HG03520 (cell line): Measurements from ENCODE around the gene MEI4.
"Not testable (repeated sequence)": the region's sequence is repeated elsewhere in the genome, so short reads cannot be mapped to it uniquely, and the experiment has no call there.

Experiments used
- ATAC-seq: cut with Tn5 transposase; IDR thresholded peaks from one replicate; pipeline ENCODE4 v1.9.1; 2021; ENCODE audit warnings: mild to moderate bottlenecking, moderate library complexity; ENCODE audit not compliant: unreplicated experiment

The MEI4 gene

DNA sequence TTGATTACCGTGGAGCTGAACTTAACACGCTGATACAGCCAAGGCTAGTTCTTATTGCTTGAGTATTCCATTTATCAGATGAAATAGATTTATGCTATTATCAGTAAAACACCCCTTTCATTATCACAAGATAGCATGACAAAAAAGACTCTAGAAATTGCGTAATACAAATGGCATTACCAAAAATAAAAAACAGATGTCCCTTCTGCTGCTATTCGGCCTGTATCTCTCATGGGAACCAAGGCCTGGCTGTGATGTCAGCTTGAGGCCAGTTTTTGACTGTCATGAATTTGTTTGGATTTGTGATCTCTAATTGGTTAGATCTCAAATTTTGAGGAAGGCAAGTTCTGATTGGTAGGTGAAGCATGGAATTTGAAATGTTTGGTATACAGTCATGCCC is 25.2 kb downstream of the MEI4 start:
- ATAC-seq = no peak

DNA sequence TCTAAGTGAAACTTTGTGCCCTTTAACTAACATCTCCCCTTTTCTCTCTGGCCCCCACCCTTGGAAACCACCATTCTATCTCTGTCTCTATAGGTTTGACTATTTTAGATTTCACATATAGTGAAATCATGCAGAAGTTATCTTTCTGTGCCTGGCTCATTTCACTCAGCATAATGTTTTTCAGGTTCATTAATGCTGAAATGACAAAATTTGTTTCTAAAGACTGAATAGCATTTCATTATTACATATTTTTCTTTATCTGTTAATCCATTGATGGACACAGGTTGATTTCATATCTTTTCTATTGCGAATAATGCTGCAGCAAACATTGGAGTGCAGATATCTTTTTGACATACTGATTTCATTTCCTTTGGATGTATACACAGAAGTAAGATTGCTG is 30.7 kb downstream of the MEI4 start:
- ATAC-seq = no peak

DNA sequence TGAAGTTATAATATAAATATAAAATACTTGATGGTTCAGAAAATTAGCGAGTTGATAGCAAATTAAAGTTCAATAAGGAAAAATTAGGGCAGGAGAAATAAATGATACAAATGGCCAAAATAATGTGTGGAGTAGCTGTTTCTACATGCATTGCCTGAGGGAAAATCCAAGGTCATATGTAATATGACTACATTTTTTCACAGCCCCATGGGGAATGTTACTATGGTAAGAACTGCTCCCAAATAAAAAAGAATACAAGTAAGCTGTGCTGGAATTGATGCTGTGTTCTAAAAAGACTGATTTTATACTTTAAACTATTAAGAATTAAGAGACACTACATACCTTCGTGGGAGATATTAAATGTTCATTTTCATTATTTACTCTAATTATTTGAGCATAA is 34.1 kb downstream of the MEI4 start:
- no peak for ATAC-seq

DNA sequence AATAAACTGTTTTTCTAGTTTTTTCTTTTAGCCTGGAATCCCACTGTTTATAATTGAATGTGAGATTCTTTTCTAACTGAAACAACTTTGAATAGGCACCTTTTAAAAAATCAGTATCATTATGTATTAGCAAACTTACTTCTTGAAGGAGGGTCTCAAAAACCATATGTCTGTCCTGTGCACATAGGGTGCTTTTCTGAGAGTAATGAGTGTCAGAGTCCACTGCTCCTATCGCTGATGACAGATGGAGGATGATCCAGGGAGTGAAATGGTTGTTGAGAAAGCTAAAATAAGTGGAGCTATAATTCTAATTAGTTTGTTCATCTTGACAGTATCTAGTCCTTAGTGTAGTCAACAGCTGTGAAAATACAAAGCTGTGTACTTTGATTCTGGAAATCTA is 35.8 kb downstream of the MEI4 start:
- no peak for ATAC-seq

DNA sequence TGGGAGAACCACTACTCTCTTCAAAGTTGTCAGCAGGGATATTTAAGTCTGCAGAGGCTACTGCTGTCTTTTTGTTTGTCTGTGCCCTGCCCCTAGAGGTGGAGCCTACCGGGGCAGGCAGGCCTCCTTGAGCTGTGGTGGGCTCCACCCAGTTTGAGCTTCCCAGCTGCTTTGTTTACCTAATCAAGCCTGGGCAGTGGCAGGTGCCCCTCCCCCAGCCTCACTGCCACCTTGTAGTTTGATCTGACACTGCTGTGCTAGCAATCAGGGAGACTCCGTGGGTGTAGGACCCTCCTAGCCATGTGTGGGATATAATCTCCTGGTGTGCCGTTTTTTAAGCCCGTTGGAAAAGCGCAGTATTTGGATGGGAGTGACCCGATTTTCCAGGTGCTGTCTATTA is 47.3 kb downstream of the MEI4 start:
- not testable (repeated sequence) for ATAC-seq

DNA sequence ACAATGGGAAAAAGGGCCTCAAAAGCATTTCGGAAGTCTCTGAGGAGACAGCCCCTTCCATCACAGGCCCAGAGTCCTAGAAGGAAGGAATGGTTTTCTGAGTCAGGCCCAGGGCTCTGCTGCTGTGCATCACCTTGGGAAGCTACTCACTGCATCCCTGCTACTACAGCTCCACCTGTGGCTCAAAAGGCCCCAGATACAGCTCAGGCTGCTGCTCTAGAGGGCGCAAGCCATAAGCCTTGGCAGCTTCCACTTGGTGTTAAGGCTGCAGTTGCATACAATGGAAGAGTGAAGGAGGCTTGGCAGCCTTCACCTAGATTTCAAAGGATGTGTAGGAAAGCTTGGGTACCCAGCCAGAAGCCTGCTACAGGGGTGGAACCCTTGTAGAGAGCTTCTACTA is 54.8 kb downstream of the MEI4 start:
- no peak for ATAC-seq

DNA sequence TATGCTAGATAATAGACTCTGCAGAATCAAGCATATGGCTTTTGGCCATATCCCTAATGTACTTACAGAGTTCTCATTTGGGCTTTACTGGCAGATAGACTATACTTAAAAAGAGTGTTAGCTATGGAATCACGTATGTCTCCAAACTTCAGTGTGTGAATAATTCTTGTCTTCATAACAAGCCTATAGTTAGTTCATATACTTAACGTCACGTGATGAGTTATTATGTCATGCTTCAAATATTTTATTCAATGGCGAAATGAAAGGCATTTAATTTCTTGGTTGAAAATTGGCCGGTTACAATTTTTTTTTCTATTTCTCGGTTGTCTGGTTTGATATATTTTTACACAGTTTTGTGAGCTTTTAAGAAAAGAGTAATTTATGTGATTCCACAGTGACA is 62.7 kb downstream of the MEI4 start:
- ATAC-seq = no peak

DNA sequence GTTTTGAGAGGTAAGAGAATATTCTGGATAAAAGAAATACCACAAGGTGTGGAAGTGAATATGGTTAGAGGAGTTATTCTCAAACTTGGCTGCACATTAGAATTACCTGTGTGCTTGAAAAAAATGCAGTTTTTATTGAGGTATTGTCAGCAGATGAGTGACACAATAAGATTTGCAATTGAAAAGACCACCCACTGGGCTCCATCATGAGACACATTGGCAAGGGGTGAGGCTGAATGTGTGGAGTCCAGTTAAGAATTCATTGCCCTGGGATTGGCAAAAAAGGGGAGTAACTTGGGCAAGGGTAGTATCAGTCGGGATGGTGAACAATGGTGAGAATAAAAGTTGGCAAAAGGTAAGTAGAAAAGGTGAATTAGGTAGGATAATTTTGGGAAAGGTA is 63.5 kb downstream of the MEI4 start:
- ATAC-seq = no peak

DNA sequence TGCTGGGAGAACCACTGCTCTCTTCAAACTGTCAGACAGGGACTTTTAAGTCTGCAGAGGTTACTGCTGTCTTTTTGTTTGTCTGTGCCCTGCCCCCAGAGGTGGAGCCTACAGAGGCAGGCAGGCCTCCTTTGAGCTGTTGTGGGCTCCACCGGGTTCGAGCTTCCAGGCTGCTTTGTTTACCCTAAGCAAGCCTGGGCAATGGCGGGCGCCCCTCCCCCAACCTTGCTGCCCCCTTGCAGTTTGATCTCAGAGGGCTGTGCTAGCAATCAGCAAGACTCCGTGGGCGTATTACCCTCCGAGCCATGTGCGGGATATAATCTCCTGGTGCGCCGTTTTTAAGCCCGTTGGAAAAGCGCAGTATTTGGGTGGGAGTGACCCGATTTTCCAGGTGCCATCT is 83.2 kb downstream of the MEI4 start:
- ATAC-seq = not testable (repeated sequence)

DNA sequence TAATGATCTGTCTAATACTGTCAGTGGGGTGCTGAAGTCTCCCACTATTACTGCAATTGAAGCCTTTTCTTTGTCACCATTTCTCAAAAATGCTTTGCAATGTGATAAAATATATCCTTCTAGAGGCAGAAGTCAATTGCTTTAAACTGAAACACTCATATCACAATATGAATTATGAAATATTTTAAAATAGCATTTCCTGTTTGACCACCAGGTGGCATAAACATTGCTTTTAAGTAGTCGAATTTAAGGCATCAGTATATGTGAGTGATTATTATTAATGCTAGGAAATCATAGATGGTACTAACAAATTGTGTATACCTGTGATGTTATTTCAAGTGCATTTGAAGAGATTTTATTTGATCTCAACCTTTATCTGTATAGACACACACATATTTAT is 87.5 kb downstream of the MEI4 start:
- no peak for ATAC-seq

DNA sequence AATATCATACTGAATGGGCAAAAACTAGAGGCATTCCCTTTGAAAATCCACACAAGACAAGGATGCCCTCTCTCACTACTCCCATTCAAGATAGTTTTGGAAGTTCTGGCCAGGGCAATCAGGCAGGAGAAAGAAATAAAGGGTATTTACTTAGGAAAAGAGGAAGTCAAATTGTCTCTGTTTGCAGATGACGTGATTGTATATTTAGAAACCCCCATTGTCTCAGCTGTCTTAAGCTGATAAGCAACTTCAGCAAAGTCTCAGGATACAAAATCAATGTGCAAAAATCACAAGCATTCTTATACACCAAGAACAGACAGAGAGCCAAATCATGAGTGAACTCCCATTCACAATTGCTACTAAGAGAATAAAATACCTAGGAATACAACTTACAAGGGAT is 99.3 kb downstream of the MEI4 start:
- ATAC-seq = not testable (repeated sequence)

DNA sequence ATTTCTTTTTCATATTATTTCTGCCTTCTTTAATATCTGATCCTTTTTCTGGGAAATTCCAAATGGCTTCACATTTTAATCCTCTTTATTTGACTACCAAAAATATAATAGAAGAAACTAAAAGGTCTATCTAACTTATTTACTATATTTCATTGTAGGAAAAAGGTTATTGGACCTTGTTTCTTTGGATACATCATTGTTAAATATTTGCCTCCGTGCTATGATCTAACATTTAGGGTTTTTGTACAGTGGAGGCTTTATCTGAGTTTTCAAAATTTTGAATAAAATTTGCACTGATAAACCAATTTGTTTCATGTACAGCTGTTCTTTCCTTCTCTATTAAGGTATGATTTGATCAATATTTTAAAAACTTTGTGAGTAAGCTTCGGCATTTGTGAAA is 109.5 kb downstream of the MEI4 start:
- ATAC-seq = no peak

DNA sequence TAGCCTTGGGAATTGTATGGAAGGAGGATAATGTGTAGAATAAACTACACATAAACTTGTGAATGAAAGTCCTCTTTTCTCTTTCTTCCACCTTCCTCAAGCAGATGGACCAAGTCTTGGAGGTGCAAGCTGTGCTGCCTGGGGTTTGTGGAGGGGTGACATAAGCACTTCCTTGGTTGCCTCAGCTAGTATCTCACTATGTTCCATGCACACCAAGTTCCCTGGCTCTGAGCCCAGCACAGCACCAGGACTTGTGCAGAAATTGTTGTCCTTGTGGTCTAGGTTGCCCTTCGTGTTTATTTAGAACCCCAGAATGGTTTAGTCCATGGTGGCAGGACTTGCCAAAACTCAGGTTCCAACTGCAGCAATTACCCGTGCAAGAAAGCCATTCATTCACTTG is 110.3 kb downstream of the MEI4 start:
- no peak for ATAC-seq

DNA sequence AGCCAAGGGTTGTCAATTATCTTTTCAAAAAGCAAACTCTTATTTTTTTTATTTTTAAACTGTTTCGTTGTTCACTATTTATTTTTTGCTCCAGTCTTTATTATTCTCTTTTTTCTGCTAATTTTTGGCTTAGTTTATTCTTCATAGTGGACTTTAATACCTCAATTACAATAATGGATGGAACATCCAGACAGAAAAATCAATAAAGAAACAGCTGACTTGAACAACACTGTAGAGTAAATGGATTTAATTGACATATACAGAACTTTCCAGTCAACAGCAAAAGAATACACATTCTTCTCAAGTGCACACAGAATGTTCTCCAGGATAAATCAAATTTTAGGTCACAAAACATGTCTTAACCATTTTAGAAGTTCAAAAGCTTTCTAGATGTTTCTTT is 111.5 kb downstream of the MEI4 start:
- ATAC-seq = no peak

DNA sequence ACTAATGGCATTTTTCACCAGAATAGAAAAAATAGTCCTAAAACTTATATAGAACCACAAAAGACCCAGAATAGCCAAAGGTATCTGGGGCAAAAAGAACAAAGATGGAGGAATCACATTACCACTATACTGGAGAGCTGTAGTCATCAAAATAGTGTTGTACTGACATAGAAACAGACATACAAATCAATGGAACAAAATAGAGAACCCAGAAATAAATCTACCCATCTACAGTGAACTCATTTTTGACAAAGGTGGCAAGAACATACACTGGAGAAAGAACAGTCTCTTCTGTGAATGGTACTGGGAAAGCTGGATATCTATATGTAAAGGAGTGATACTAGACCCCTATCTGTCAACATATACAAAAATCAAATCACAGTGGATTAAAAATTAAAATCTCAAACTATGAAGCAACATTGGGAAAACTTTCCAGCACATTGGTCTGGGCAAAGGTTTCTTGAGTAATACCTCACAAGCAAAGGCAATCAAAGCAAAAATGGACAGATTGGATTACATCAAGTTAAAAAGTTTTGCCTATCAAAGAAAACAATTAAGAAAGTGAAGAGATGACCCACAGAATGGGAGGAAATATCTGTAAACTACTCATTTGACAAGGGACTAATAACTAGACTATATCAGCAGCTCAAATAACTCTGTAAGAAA is 120.5 kb downstream of the MEI4 start:
- ATAC-seq = no peak

DNA sequence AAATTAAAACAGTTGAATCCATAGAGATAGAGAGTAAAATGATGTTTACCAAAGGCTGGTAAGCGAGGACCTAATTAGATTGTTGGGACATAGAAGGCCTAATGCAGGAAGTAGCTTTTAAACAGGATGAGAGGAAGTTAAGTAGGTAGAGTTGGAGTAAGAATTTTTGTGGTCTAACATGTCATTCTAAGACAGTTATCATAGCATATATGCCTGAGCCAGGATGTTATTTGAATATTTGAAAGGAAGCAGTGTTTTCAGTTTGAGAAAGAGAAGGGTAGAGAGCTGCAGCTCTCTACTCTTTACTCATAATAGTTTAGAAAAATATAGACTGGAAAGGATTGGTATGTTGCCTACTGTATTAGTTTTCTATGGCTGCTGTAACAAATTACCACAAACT is 121.6 kb downstream of the MEI4 start:
- no peak for ATAC-seq

DNA sequence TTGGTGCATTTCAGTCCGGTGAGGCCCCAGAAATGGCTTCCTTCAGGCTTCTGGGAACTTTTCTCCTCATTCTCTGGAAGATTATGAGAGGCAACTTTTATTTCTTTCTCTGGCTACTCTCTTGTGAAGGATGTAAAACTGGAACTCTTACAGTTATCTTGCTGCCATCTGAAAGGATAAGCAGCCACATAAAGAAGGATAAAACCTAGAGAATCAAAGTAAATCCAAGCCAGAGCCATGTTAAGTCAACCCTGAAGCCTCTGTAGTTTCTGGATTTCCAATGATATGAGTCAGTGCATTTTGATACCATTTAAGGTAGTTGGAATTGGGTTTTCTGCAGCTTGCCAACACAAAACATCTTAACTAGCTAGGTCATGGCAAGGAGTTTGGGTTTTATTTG is 123.6 kb downstream of the MEI4 start:
- ATAC-seq = no peak

DNA sequence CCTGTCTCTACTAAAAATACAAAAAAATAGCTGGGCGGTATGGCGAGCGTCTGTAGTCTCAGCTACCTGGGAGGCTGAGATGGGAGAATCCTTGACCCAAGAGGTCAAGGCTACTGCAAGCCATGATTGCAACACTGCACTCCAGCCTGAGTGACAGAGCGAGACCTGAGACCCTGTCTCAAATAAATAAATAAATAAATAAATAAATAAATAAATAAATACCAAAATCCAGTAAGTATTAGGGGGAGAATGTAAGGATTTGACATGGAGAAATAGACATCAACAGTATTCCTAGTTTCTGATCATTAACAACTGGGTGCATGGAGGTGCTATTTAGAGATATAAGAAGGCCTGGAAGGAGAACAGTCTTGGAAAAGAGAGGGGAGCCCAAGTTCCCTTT is 125.7 kb downstream of the MEI4 start:
- ATAC-seq = no peak

DNA sequence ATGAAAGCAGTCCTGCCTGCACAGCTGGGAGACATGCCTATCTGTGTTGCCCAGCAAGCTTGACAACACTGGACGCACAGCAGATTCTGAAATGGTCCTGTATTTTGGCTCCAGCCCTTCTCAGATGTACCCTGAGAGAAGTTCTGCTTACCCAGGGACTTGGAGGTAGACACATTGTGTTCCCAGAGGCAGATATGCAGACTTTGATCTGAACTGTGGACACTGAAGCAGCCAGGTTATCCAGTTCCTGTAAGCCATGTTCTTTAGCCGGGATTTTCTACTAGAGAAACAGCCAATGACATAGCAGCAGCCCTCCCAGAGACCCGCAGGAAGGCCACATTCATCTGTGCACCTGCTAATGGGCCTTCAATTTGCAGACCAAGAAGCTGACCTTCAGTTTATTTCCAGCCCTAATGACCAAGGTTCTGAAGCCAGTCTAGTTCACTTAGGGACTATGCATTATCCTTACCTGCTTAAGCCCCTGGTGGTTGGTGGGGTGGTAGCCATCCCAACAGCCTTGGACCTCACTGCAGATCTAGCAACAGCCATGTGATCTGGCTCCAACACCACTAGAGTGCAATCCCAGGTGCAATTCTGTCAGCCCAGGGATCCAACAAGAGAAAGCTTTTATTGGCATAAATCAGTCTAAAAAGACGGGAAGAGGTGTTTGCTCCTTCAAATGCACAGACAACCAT is 134.2 kb downstream of the MEI4 start:
- no peak for ATAC-seq

DNA sequence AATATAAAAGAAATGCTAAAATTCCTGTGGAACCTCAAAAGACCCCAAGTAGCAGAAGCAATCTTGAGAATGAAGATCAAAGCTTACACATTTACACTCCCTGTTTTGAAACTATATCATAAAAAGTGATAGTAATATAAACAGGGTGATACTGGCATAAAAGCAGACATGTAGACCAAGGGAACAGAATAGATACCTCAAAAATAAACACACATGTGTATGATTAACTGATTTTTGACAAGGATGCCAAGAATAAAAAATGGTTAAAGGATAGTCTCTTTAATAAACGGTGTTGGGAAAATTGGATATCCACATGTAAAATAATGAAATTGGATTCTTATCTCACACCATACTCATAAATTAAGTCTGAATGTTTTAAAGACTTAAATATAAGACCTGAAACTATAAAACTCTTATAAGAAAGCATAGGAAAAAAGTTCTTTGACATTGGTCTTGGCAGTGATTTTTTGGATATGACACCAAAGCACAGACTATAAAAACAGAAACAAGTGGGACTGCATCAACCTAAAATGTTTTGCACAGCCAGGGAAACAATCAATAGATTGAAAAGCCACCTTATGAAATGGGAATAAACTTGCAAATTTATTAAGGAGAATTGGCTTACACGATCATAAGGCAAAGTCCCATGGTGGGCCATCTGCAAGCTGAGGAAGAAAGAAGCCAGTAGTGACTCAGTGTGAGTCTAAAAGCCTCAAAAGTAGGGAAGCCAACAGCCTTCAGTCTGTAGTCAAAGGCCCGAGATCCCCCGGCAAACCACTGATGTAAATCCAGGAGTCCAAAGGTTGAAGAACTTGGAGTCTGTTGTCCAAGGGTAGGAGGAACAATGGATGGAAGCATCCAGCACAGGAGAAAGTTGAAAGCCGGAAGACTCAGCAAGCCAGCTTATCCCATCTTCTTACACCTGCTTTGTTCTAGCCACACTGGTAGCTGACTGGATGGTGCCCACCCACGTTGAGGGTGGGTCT is 144.3 kb downstream of the MEI4 start:
- ATAC-seq = no peak

DNA sequence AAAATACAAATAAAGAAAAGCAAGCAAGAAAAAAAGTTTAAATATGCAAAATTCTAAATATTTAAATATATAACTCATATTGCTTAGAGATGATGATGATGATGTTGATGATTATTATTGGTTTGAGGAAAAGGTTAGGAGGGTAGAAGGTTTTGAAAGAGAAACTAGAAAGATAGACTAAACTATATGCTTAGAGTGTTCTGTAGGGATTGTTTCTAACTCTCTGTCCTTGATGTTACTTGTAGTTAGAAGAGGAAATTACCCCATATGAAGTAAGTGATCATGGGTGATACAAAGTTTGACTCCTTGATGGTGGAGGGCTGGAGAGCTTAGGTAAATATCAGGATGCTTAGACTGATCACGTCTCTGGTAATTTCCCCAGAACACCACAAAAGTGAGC is 159.5 kb downstream of the MEI4 start:
- no peak for ATAC-seq

DNA sequence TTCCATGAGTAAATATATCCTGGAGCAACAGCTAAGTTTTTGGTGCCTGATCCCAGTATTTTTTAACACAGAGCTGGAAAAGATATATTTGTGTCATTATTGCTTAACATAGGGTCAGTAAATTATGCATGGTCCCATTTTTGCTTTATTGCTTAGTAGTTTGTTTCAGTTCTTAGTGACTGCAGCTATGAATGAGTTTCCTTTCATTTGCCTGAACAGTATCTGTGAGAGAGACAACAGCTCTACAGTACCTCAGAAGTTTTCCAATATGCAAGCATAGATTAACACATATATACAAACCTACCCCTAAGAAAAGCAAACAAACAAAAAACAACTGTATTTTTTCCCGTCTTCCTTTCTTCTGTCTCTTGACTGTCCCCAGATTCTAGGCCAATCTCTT is 160.3 kb downstream of the MEI4 start:
- ATAC-seq = no peak
